DND-41 (cell line): ENCODE results near the gene ANXA4.

Source experiments
- ATAC-seq: fragments of 200-7000 bp; cut with Tn5 transposase; 3 replicates; pipeline ENCODE4 v1.9.1; 2021; ENCODE audit warnings: low read depth; ENCODE audit not compliant: insufficient read depth
- DNase-seq: peaks from one replicate; pipeline ENCODE4 v3.0.0-alpha.2; 2020
- H2AFZ ChIP-seq: 2 replicates; pipeline ENCODE4 v1.6.0; 2012; ENCODE audit warnings: low read depth, low read length
- H3K27ac ChIP-seq: 2 replicates; pipeline ENCODE4 v1.5.1; 2012; ENCODE audit warnings: low read length, inconsistent platforms
- H3K27me3 ChIP-seq: fragments of 200-600 bp; sonication (generic); 2 replicates; pipeline ENCODE4 v1.6.0; 2012; ENCODE audit warnings: low read length, mild to moderate bottlenecking, inconsistent platforms; ENCODE audit not compliant: insufficient read depth, poor library complexity
- H3K36me3 ChIP-seq: 2 replicates; pipeline ENCODE4 v1.5.1; 2012; ENCODE audit warnings: low read length, inconsistent platforms; ENCODE audit not compliant: insufficient read depth
- H3K4me1 ChIP-seq: 2 replicates; pipeline ENCODE4 v1.5.1; 2012; ENCODE audit warnings: mild to moderate bottlenecking, low read length; ENCODE audit not compliant: insufficient read depth
- H3K4me2 ChIP-seq: 2 replicates; pipeline ENCODE4 v1.6.0; 2012; ENCODE audit warnings: mild to moderate bottlenecking, moderate library complexity, low read length, inconsistent platforms; ENCODE audit not compliant: insufficient read depth
- H3K4me3 ChIP-seq, 2 experiments: fragments of 200-600 bp in 1 of 2; shearing (Covaris generic) in 1 of 2; 2 replicates each; pipeline ENCODE4 v1.5.1; 2012 to 2016; ENCODE audit warnings: inconsistent platforms in 2 of 2, low read length in 2 of 2, mild to moderate bottlenecking in 2 of 2, low read depth in 1 of 2, moderate library complexity in 1 of 2
- H3K79me2 ChIP-seq: 2 replicates; pipeline ENCODE4 v1.6.0; 2012; ENCODE audit warnings: low read length, inconsistent platforms; ENCODE audit not compliant: insufficient read depth
- H3K9ac ChIP-seq: 2 replicates; pipeline ENCODE4 v1.6.0; 2012; ENCODE audit warnings: low read depth, mild to moderate bottlenecking, inconsistent platforms, low read length, moderate library complexity
- H3K9me3 ChIP-seq: 2 replicates; pipeline ENCODE4 v1.5.1; 2012; ENCODE audit warnings: low read length, moderate library complexity, mild to moderate bottlenecking, inconsistent platforms; ENCODE audit not compliant: insufficient read depth, severe bottlenecking
- H4K20me1 ChIP-seq: 2 replicates; pipeline ENCODE4 v1.6.0; 2012; ENCODE audit warnings: low read length; ENCODE audit not compliant: insufficient read depth
- CTCF ChIP-seq: IDR thresholded peaks from 2 replicates; pipeline ENCODE4 v1.5.1; 2012; ENCODE audit warnings: borderline replicate concordance, low read length, moderate library complexity, mild to moderate bottlenecking; ENCODE audit not compliant: poor library complexity, severe bottlenecking; ENCODE audit errors: extremely low read depth
- EZH2 ChIP-seq: IDR thresholded peaks from 3 replicates; pipeline ENCODE4 v1.6.1; 2012; ENCODE audit warnings: borderline replicate concordance, low read depth, mild to moderate bottlenecking, moderate library complexity, low read length, inconsistent platforms; ENCODE audit not compliant: severe bottlenecking

ANXA4 gene

GRCh38 chr2:69717186-69717585, 24.7 kb upstream of the ANXA4 start:
- no peak overlapping the region for H3K27ac ChIP-seq
- no peaks in the 10 kb centered on the region for H3K9me3 ChIP-seq
- no peak overlapping the region for H3K9ac ChIP-seq
- ATAC-seq (no peak), DNase-seq (no peak)
- no peaks in the 10 kb centered on the region for H4K20me1 ChIP-seq
- no peak for TF ChIP-seq EZH2
- no peak for TF ChIP-seq CTCF
- H3K4me3 ChIP-seq: no peak overlapping the region
- H3K27me3 ChIP-seq: no peaks in the 10 kb centered on the region
- H3K4me2 ChIP-seq: no peak overlapping the region
- H2AFZ ChIP-seq: no peak overlapping the region
- peaks cover 12% of the 10 kb centered on the region for H3K4me1 ChIP-seq
- no peaks in the 10 kb centered on the region for H3K36me3 ChIP-seq
- H3K79me2 ChIP-seq: no peaks in the 10 kb centered on the region

- no peak overlapping the region for H3K27ac ChIP-seq
- H4K20me1 ChIP-seq: no peaks in the 10 kb centered on the region
- ATAC-seq (no peak), DNase-seq (no peak)
- no peaks in the 10 kb centered on the region for H3K9me3 ChIP-seq
- no peak overlapping the region for H3K4me3 ChIP-seq
- H3K27me3 ChIP-seq: no peaks in the 10 kb centered on the region
- H3K4me1 ChIP-seq: peaks cover 12% of the 10 kb centered on the region
- no peaks in the 10 kb centered on the region for H3K79me2 ChIP-seq
- H3K36me3 ChIP-seq: no peaks in the 10 kb centered on the region
- TF ChIP-seq CTCF (no peak), EZH2 (no peak)
- H3K4me2 ChIP-seq: no peak overlapping the region
- no peak overlapping the region for H3K9ac ChIP-seq
- no peak overlapping the region; the same call in 1 of the 2 replicates for H2AFZ ChIP-seq
Measured at GRCh38 chr2:69717861-69718273, 24.1 kb upstream of the ANXA4 start.

- Histone ChIP-seq H3K4me3 (no peak overlapping the region), H3K9ac (no peak overlapping the region), H3K4me1 (peaks cover 12% of the 10 kb centered on the region), H3K36me3 (no peaks in the 10 kb centered on the region), H3K27me3 (no peaks in the 10 kb centered on the region), H3K4me2 (no peak overlapping the region), H3K9me3 (no peaks in the 10 kb centered on the region), H3K79me2 (no peaks in the 10 kb centered on the region), H3K27ac (no peak overlapping the region), H2AFZ (no peak overlapping the region), H4K20me1 (no peaks in the 10 kb centered on the region)
- TF ChIP-seq EZH2: no peak
- TF ChIP-seq CTCF: no peak
- DNase-seq (no peak), ATAC-seq (no peak)
Measured at GRCh38 chr2:69718338-69718965, 23.5 kb upstream of the ANXA4 start.
